A673 (cell line): ENCODE results near the gene MSANTD2. TPM values are rescaled to one million over a fixed set of nuclear protein-coding genes. Genes with fewer than 3 reads are reported as not detected.

Experiments
- BruUV-seq: library from RNA; stranded (reverse); fragments of 400-500 nt; replicated peaks from 2 replicates; lab custom pipeline; 2021; lab: Mats Ljungman, UMichigan
- CTCF ChIA-PET: fragments of 300-600 bp; sonication (Branson Sonifier 250); formaldehyde crosslinking; loops from one replicate; lab custom pipeline; 2022; ENCODE audit warnings: antibody characterized with exemption; lab: Charles Lee
- POLR2A ChIA-PET: fragments of 300-600 bp; sonication (Branson Sonifier 250); formaldehyde crosslinking; loops from one replicate; lab custom pipeline; 2022; ENCODE audit warnings: antibody characterized with exemption; ENCODE audit not compliant: low non-redundant PET; lab: Charles Lee
- DNase-seq: peaks from one replicate; pipeline ENCODE4 v3.0.0-alpha.2; 2015; ENCODE audit warnings: low spot score
- H3K27ac ChIP-seq: fragments of 200-600 bp; sonication (generic); 2 replicates; pipeline ENCODE4 v1.5.1; 2016; ENCODE audit warnings: mixed run types, low read depth, mild to moderate bottlenecking, mixed read lengths, antibody characterized with exemption, low read length; ENCODE audit not compliant: poor library complexity, severe bottlenecking
- H3K27me3 ChIP-seq: fragments of 200-600 bp; sonication (generic); replicated peaks from 2 replicates; pipeline ENCODE4 v1.6.1; 2017; ENCODE audit warnings: mixed run types, low read depth, mild to moderate bottlenecking, mixed read lengths, antibody characterized with exemption, low read length; ENCODE audit not compliant: insufficient read depth, poor library complexity
- H3K36me3 ChIP-seq: fragments of 200-600 bp; sonication (generic); 2 replicates; pipeline ENCODE4 v1.6.1; 2016; ENCODE audit warnings: mixed run types, mild to moderate bottlenecking, mixed read lengths, antibody characterized with exemption, low read length; ENCODE audit not compliant: insufficient read depth, poor library complexity, severe bottlenecking
- H3K4me1 ChIP-seq: fragments of 200-600 bp; sonication (generic); 2 replicates; pipeline ENCODE4 v1.6.1; 2017; ENCODE audit warnings: mixed run types, mild to moderate bottlenecking, mixed read lengths, antibody characterized with exemption, low read length; ENCODE audit not compliant: insufficient read depth, poor library complexity, severe bottlenecking
- H3K4me3 ChIP-seq: fragments of 200-600 bp; sonication (generic); 2 replicates; pipeline ENCODE4 v1.5.1; 2016; ENCODE audit warnings: low read depth, mixed run types, mild to moderate bottlenecking, mixed read lengths, low read length; ENCODE audit not compliant: poor library complexity, severe bottlenecking
- H3K9me3 ChIP-seq: fragments of 200-600 bp; sonication (generic); 2 replicates; pipeline ENCODE4 v1.6.1; 2016; ENCODE audit warnings: mixed run types, low read depth, mild to moderate bottlenecking, mixed read lengths, antibody characterized with exemption, low read length; ENCODE audit not compliant: poor library complexity, severe bottlenecking
- EZH2 ChIP-seq: fragments of 200-600 bp; sonication (generic); IDR thresholded peaks from 2 replicates; pipeline ENCODE4 v1.6.1; 2017; ENCODE audit warnings: borderline replicate concordance, low read depth, mild to moderate bottlenecking, mixed read lengths, antibody characterized with exemption, low read length; ENCODE audit not compliant: poor library complexity, severe bottlenecking
- intact Hi-C: fragments of 100-400 bp; cut with micrococcal nuclease; formaldehyde crosslinking; loops from one replicate; pipeline ENCODE4 v1.10.0; 2022; ENCODE audit not compliant: unreplicated experiment
- total RNA-seq: library from RNA; stranded (reverse); gene quantifications from 2 replicates; pipeline ENCODE4 v1.2.3, GENCODE V29; 2021
- TF ChIP-seq, protein P1 (sequence below): fragments of 300-800, 200-600 bp; sonication (generic); conservative IDR thresholded peaks from 2 replicates; pipeline ENCODE4 v1.5.1; 2017; ENCODE audit warnings: low read depth, mild to moderate bottlenecking, antibody characterized with exemption, low read length, moderate library complexity, mixed read lengths

The MSANTD2 gene
- total RNA-seq, 1 experiment from 2014 or later, result 33.3 TPM

DNA sequence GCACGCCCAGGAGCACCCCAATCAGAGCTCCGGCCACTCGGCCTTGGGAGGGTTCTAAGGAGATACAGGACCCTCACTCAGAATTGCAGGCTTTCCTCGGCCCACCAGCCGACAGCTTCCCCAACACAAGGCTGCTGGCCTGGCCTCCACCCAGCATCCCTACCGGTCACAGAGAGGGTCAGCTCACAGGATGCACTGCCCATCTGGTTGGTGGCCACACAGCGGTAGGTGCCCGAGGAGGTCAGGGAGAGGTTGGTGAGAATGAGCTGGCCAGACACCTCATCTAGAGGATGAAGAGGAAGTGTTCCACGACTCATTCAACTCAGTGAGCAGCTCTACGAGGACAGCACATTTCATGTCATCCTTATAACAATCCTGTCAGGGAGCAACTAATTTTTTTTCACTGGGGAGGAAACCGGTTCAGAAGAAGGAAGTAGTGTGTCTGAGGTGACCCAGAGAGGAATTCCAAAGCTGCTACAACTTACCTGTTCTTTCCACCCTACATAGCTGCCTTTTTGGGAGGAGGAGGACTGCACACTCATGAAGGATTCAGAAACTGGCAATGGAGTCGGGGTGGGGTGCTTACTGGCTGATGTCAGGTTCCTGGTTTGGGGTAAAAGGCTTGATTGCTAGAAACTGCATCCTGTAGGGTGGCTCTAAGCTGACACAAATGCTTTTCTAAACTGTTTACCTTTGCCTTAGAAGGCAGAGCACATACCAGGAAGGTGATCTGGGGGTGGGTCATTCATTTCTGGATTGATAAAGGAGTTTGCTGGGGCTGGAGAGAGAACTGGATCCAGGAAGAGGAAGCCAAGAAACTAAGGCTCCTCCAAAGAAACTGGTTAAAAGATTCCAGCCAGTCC is 51.5 kb downstream of the MSANTD2 start:
- CTCF ChIA-PET, result no interaction called here
- no peaks in the 10 kb centered on the region for H3K27me3 ChIP-seq
- no peak overlapping the region for H3K4me3 ChIP-seq
- no peaks in the 10 kb centered on the region for H3K36me3 ChIP-seq
- H3K27ac ChIP-seq, result no peak overlapping the region
- no peak for TF ChIP-seq EZH2
- TF ChIP-seq, protein P1, sequence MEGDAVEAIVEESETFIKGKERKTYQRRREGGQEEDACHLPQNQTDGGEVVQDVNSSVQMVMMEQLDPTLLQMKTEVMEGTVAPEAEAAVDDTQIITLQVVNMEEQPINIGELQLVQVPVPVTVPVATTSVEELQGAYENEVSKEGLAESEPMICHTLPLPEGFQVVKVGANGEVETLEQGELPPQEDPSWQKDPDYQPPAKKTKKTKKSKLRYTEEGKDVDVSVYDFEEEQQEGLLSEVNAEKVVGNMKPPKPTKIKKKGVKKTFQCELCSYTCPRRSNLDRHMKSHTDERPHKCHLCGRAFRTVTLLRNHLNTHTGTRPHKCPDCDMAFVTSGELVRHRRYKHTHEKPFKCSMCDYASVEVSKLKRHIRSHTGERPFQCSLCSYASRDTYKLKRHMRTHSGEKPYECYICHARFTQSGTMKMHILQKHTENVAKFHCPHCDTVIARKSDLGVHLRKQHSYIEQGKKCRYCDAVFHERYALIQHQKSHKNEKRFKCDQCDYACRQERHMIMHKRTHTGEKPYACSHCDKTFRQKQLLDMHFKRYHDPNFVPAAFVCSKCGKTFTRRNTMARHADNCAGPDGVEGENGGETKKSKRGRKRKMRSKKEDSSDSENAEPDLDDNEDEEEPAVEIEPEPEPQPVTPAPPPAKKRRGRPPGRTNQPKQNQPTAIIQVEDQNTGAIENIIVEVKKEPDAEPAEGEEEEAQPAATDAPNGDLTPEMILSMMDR, result no peak
- BruUV-seq, result no TSS peak
- peaks cover 11% of the 10 kb centered on the region for H3K4me1 ChIP-seq
- DNase-seq, result no peak
- POLR2A ChIA-PET, result no interaction called here
- intact Hi-C loops, result no loop called here
- no peaks in the 10 kb centered on the region for H3K9me3 ChIP-seq

DNA sequence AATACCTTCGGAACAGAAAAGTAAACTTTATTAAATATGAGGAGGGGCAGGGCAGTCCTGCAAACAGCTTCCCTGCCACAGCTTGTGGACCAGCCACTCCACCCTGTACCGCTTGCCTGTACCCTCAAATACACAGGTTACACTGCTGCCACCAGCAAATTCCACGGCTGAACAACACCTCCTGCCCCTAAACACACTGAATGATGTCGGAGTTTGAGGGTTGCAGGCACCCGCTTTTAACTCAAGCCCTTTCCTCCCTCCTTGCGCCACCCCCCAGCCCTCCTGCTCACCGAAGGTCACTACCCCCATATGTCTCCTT is 52.1 kb downstream of the MSANTD2 start:
- Histone ChIP-seq H3K9me3 (no peaks in the 10 kb centered on the region), H3K36me3 (no peaks in the 10 kb centered on the region), H3K27ac (no peak overlapping the region), H3K4me1 (peaks cover 11% of the 10 kb centered on the region), H3K4me3 (no peak overlapping the region), H3K27me3 (no peaks in the 10 kb centered on the region)
- ChIA-PET POLR2A (no interaction called here), CTCF (no interaction called here)
- TSS peak; percentile 9 for BruUV-seq
- no peak for DNase-seq
- TF ChIP-seq EZH2, result no peak
- TF ChIP-seq, protein P1, result no peak
- intact Hi-C loops, result no loop called here

DNA sequence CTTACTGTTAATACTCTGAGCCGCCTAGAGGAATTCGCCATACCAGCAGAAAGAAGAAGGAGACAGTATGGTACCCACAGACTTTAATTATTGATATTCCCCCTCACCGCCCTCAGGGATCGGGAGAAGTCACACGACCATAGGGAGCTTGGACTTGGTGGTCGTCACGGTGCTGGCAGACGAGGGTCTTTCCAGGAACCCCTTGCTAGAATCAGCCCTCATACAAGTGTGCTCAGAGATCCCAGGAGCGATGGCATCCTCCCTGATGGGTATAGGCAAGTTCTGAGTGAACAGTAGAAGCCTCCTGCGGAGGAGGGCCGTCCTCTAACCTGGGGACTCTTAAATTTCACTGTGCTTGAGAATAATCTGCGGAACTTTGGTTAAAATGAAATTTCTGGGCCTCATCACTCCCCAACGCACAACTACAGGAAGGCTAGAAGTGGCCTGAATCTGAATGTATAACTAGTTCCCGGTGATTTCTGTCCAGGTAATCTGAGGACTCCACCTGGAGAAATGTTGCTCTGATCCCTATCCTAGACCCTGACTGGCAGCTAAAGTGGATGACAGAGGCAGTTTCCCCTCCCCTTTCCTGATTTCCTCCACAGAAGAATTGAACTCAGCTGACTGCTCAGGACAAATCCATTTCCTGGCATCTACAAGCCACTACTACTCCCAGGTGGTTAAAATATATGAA is 52.7 kb downstream of the MSANTD2 start:
- ChIA-PET CTCF (no interaction called here), POLR2A (no interaction called here)
- Histone ChIP-seq H3K9me3 (no peaks in the 10 kb centered on the region), H3K4me1 (peaks cover 11% of the 10 kb centered on the region), H3K27ac (no peak overlapping the region), H3K27me3 (no peaks in the 10 kb centered on the region), H3K36me3 (no peaks in the 10 kb centered on the region), H3K4me3 (no peak overlapping the region)
- no peak for DNase-seq
- no TSS peak for BruUV-seq
- intact Hi-C loops, result no loop called here
- TF ChIP-seq EZH2, result no peak
- TF ChIP-seq, protein P1, result no peak
